Measurements from ENCODE around the gene WDR5.

GRCh38 chr9:134134949-134135342, 936 bp upstream of the WDR5 start:
- no peak for TF ChIP-seq MZF1 (tag by site-specific recombination; IDR thresholded peaks at IDR 0.05; ENCODE audit: borderline replicate concordance)
- TF ChIP-seq CTCF (tag by site-specific recombination; IDR thresholded peaks at IDR 0.05): no peak
- no peak for TF ChIP-seq EGR2 (tag by site-specific recombination; IDR thresholded peaks at IDR 0.05; ENCODE audit: low read depth)
- TF ChIP-seq ZNF792 (tag by site-specific recombination; IDR thresholded peaks at IDR 0.05): no peak
- no peak for TF ChIP-seq ZBTB44 (tag by site-specific recombination; IDR thresholded peaks at IDR 0.05)
- TF ChIP-seq ZNF654 (tag by site-specific recombination; IDR thresholded peaks at IDR 0.05; ENCODE audit: low read depth): no peak
- TF ChIP-seq ZNF23 (tag by site-specific recombination; IDR thresholded peaks at IDR 0.05; ENCODE audit: borderline replicate concordance): no peak
- no peak for TF ChIP-seq ZNF416 (tag by site-specific recombination; IDR thresholded peaks at IDR 0.05)
- TF ChIP-seq ZNF133 (tag by site-specific recombination; IDR thresholded peaks at IDR 0.05): no peak
- TF ChIP-seq ZNF426 (tag by site-specific recombination; IDR thresholded peaks at IDR 0.05): no peak
- no peak for TF ChIP-seq TRIM28 (IDR thresholded peaks at IDR 0.05; ENCODE audit: borderline replicate concordance, low read length)
- no peak for TF ChIP-seq ZNF239 (tag by site-specific recombination; IDR thresholded peaks at IDR 0.05)
- 0 out of 2 replicates have a peak, but pooled peaks have one; percentile 8 for TF ChIP-seq YY1 (tag by site-specific recombination; IDR thresholded peaks at IDR 0.05)
- no peak for TF ChIP-seq ZNF433 (tag by site-specific recombination; IDR thresholded peaks at IDR 0.05; ENCODE audit: low read depth)
